ENCODE data around the gene HS2ST1. TPM values are rescaled to one million over a fixed set of nuclear protein-coding genes. Genes with fewer than 3 reads are reported as not detected.

The HS2ST1 gene
- polyA plus RNA-seq, 2 of the 4 experiments (the other 2 are of a cell fraction): 15.7 to 26.7 TPM

DNA sequence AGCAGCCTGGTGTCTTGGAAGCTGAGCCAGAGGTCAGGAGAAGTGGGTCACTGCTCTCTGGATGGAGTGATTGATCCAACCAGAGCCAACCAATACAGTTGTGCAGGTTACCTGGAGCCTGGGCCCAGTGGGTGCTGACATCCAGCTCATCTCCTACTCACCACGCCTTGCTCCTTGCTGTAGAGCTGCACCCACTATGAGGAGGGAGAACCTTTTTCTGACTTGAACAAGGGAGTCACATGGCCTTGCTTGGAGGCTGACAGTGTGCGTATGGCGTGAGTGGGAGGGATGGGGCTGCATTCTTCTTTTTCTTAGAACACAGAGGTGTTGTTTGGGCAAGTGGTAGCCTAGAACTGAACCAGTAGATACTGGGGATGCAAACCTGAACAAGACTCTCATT lies 213.1 kb downstream of the HS2ST1 start:
- whole genome bisulfite sequencing (ENCODE audit: missing lambda C conversion rate): 77% methylated on average over 3 of the region's 3 CpGs
- ChIA-PET POLR2A (no interaction called here), CTCF (no interaction called here)
- no peaks in the 10 kb centered on the region for H3K9me3 ChIP-seq
- no peak overlapping the region for H3K4me2 ChIP-seq
- no peak for DNase-seq (ENCODE audit: low read depth in 1 of 2, low spot score in 1 of 2)
- no peak for ATAC-seq
- no peak overlapping the region for H3K4me3 ChIP-seq
- H3K27ac ChIP-seq: no peak overlapping the region
- TF ChIP-seq EP300 (IDR thresholded peaks at IDR 0.05) (no peak), RCOR1 (IDR thresholded peaks at IDR 0.05; ENCODE audit: low read depth, low read length) (no peak), CEBPB (IDR thresholded peaks at IDR 0.05) (no peak), HOXA7 (CRISPR knock-in tag; IDR thresholded peaks at IDR 0.05) (no peak), HOXB5 (CRISPR knock-in tag; IDR thresholded peaks at IDR 0.05) (no peak), JUNB (IDR thresholded peaks at IDR 0.05) (no peak), EHMT2 (IDR thresholded peaks at IDR 0.05; ENCODE audit: low read depth) (no peak), CBX8 (IDR thresholded peaks at IDR 0.05) (no peak), JUN (IDR thresholded peaks at IDR 0.05) (no peak), NPAS2 (CRISPR knock-in tag; IDR thresholded peaks at IDR 0.05; ENCODE audit: borderline replicate concordance) (no peak), HEYL (CRISPR knock-in tag; IDR thresholded peaks at IDR 0.05) (no peak), HDAC2 (IDR thresholded peaks at IDR 0.05) (no peak), FOXS1 (CRISPR knock-in tag; IDR thresholded peaks at IDR 0.05) (no peak), CHD4 (IDR thresholded peaks at IDR 0.05; ENCODE audit: borderline replicate concordance) (no peak)
- TF ChIP-seq, protein P1, sequence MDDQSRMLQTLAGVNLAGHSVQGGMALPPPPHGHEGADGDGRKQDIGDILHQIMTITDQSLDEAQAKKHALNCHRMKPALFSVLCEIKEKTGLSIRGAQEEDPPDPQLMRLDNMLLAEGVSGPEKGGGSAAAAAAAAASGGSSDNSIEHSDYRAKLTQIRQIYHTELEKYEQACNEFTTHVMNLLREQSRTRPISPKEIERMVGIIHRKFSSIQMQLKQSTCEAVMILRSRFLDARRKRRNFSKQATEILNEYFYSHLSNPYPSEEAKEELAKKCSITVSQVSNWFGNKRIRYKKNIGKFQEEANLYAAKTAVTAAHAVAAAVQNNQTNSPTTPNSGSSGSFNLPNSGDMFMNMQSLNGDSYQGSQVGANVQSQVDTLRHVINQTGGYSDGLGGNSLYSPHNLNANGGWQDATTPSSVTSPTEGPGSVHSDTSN (IDR thresholded peaks at IDR 0.05): no peak
- TF ChIP-seq, protein P2, sequence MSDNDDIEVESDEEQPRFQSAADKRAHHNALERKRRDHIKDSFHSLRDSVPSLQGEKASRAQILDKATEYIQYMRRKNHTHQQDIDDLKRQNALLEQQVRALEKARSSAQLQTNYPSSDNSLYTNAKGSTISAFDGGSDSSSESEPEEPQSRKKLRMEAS (IDR thresholded peaks at IDR 0.05): no peak
- H3K4me1 ChIP-seq: no peaks in the 10 kb centered on the region
- FAIRE-seq: no peak

DNA sequence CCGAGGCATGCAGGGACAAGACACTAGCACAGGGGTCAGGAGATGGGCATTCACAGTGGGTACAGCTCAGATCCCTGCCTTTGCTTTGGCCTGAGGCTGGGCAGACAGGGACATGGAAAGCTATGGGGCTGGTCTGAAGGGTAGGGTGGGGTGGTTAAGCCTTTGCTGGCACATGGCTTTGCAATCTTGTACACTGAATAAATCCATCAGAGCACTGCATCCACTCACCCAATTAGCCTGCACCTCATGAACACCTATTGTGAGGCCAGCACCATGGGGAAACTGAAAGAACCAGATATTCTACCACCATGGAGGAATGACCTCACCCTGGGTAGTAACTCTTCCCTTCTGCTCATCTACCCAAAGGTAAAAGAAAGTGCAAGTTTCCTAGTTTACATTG lies 214.6 kb downstream of the HS2ST1 start:
- 77% methylated on average over 1 of the region's 1 CpG for WGBS (ENCODE audit: missing lambda C conversion rate)
- CTCF ChIA-PET: interaction anchor here (1.2 kb wide), 1 partner anchor 197 kb away, joined by 3 read pairs; no protein-coding TSS in a partner anchor
- Histone ChIP-seq H3K9me3 (no peaks in the 10 kb centered on the region), H3K4me2 (no peak overlapping the region), H3K4me3 (no peak overlapping the region), H3K27ac (no peak overlapping the region), H3K4me1 (no peaks in the 10 kb centered on the region)
- ATAC-seq: no peak
- TF ChIP-seq FOSL2 (IDR thresholded peaks at IDR 0.05) (no peak), FOSL2 (CRISPR knock-in tag; IDR thresholded peaks at IDR 0.05) (no peak), HOXA7 (CRISPR knock-in tag; IDR thresholded peaks at IDR 0.05) (no peak), ZSCAN20 (CRISPR knock-in tag; IDR thresholded peaks at IDR 0.05) (no peak), SREBF2 (IDR thresholded peaks at IDR 0.05) (no peak), CHD2 (IDR thresholded peaks at IDR 0.05; ENCODE audit: low read length, partially characterized antibody) (no peak), CBX2 (IDR thresholded peaks at IDR 0.05; ENCODE audit: borderline replicate concordance, low read depth) (no peak), EP300 (IDR thresholded peaks at IDR 0.05) (no peak), JUN (IDR thresholded peaks at IDR 0.05) (no peak), CHD4 (IDR thresholded peaks at IDR 0.05; ENCODE audit: borderline replicate concordance) (no peak), ESRRA (IDR thresholded peaks at IDR 0.05; ENCODE audit: borderline replicate concordance, low read length) (no peak), EHMT2 (IDR thresholded peaks at IDR 0.05; ENCODE audit: low read depth) (no peak)
- TF ChIP-seq, protein P3, sequence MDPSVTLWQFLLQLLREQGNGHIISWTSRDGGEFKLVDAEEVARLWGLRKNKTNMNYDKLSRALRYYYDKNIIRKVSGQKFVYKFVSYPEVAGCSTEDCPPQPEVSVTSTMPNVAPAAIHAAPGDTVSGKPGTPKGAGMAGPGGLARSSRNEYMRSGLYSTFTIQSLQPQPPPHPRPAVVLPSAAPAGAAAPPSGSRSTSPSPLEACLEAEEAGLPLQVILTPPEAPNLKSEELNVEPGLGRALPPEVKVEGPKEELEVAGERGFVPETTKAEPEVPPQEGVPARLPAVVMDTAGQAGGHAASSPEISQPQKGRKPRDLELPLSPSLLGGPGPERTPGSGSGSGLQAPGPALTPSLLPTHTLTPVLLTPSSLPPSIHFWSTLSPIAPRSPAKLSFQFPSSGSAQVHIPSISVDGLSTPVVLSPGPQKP (IDR thresholded peaks at IDR 0.05; ENCODE audit: low read depth, low read length): no peak
- TF ChIP-seq, protein P4, sequence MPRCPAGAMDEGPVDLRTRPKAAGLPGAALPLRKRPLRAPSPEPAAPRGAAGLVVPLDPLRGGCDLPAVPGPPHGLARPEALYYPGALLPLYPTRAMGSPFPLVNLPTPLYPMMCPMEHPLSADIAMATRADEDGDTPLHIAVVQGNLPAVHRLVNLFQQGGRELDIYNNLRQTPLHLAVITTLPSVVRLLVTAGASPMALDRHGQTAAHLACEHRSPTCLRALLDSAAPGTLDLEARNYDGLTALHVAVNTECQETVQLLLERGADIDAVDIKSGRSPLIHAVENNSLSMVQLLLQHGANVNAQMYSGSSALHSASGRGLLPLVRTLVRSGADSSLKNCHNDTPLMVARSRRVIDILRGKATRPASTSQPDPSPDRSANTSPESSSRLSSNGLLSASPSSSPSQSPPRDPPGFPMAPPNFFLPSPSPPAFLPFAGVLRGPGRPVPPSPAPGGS (IDR thresholded peaks at IDR 0.05): no peak
- TF ChIP-seq, protein P5, sequence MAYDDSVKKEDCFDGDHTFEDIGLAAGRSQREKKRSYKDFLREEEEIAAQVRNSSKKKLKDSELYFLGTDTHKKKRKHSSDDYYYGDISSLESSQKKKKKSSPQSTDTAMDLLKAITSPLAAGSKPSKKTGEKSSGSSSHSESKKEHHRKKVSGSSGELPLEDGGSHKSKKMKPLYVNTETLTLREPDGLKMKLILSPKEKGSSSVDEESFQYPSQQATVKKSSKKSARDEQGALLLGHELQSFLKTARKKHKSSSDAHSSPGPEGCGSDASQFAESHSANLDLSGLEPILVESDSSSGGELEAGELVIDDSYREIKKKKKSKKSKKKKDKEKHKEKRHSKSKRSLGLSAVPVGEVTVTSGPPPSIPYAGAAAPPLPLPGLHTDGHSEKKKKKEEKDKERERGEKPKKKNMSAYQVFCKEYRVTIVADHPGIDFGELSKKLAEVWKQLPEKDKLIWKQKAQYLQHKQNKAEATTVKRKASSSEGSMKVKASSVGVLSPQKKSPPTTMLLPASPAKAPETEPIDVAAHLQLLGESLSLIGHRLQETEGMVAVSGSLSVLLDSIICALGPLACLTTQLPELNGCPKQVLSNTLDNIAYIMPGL (CRISPR knock-in tag; IDR thresholded peaks at IDR 0.05; ENCODE audit: borderline replicate concordance): no peak
- POLR2A ChIA-PET: no interaction called here
- no peak for FAIRE-seq
- DNase-seq (ENCODE audit: low read depth in 1 of 2, low spot score in 1 of 2): no peak
